ENCODE measurements around the gene TBC1D22A. TPM values are rescaled to one million over a fixed set of nuclear protein-coding genes. Genes with fewer than 3 reads are reported as not detected.

The TBC1D22A gene
- polyA plus RNA-seq, 1 experiment, result 24.2 TPM

GRCh38 chr22:47158457-47158856 is 396.0 kb downstream of the TBC1D22A start:
- Histone ChIP-seq H3K4me3 (ENCODE audit: low read depth, low read length) (no peak overlapping the region), H3K27me3 (ENCODE audit: control insufficient read depth, insufficient read depth, low read length) (no peaks in the 10 kb centered on the region), H3K36me3 (ENCODE audit: control insufficient read depth, insufficient read depth, low read length) (peaks cover 2% of the 10 kb centered on the region; the same call in 1 of the 2 replicates)
- no peak for TF ChIP-seq CTCF (IDR thresholded peaks at IDR 0.05; ENCODE audit: insufficient read depth, low read depth, low read length)
- ChIA-PET CTCF (no interaction called here), POLR2A (no interaction called here)
- no peak for DNase-seq (ENCODE audit: low read depth)

- no peak for TF ChIP-seq CTCF (IDR thresholded peaks at IDR 0.05; ENCODE audit: insufficient read depth, low read depth, low read length)
- CTCF ChIA-PET, result no interaction called here
- DNase-seq (ENCODE audit: low read depth), result no peak
- H3K36me3 ChIP-seq (ENCODE audit: control insufficient read depth, insufficient read depth, low read length), result peaks cover 2% of the 10 kb centered on the region; the same call in 1 of the 2 replicates
- POLR2A ChIA-PET, result no interaction called here
- no peaks in the 10 kb centered on the region for H3K27me3 ChIP-seq (ENCODE audit: control insufficient read depth, insufficient read depth, low read length)
- no peak overlapping the region for H3K4me3 ChIP-seq (ENCODE audit: low read depth, low read length)
Observed at GRCh38 chr22:47159592-47159991, 397.1 kb downstream of the TBC1D22A start.

GRCh38 chr22:47160141-47160541 is 397.7 kb downstream of the TBC1D22A start:
- Histone ChIP-seq H3K4me3 (ENCODE audit: low read depth, low read length) (no peak overlapping the region), H3K27me3 (ENCODE audit: control insufficient read depth, insufficient read depth, low read length) (no peaks in the 10 kb centered on the region), H3K36me3 (ENCODE audit: control insufficient read depth, insufficient read depth, low read length) (peaks cover 2% of the 10 kb centered on the region; the same call in 1 of the 2 replicates)
- TF ChIP-seq CTCF (IDR thresholded peaks at IDR 0.05; ENCODE audit: insufficient read depth, low read depth, low read length), result no peak
- POLR2A ChIA-PET, result no interaction called here
- DNase-seq (ENCODE audit: low read depth), result no peak
- CTCF ChIA-PET, result no interaction called here

DNA sequence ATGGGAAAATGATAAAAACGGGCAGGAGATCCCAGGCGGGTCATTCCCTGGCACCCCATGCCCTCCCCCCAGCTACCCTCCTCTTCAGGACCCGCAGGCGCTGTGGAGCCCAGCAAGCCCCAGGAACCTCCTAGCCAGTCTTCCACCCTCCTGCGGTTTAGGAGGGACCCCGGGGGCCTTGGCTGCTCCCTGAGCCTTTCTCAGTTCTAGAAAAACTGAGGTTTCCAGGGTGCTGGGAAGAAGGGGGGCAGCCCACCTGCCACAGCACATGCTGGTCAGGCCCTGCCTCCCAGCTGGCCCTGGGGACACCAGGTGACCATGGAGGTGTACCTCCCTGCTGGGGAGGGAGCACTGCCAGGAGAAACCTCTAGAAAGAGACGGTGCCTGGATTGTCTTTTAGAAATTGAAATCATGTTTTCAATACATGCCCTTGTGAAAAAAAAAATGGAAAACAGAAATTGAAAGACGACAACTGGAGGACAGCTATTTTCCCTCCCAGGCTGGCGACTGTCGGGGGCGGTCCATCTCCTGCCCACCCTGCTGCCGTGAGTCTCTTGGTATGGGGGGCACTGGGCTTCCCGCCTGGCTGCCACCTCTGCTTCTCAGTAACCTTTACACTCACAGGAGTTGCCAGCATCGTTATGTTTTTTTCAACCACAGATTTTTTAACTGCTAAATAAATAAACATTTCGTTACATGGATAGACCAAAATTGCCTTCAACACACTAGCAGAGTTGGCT is 398.5 kb downstream of the TBC1D22A start:
- CTCF ChIA-PET, result interaction anchor here (0.8 kb wide), 1 partner anchor 12 kb away, joined by 3 read pairs; no protein-coding TSS in a partner anchor
- H3K27me3 ChIP-seq (ENCODE audit: control insufficient read depth, insufficient read depth, low read length), result no peaks in the 10 kb centered on the region
- DNase-seq (ENCODE audit: low read depth), result no peak
- no peak for TF ChIP-seq CTCF (IDR thresholded peaks at IDR 0.05; ENCODE audit: insufficient read depth, low read depth, low read length)
- H3K4me3 ChIP-seq (ENCODE audit: low read depth, low read length), result no peak overlapping the region
- POLR2A ChIA-PET, result no interaction called here
- H3K36me3 ChIP-seq (ENCODE audit: control insufficient read depth, insufficient read depth, low read length), result peaks cover 2% of the 10 kb centered on the region; the same call in 1 of the 2 replicates

- Histone ChIP-seq H3K27me3 (ENCODE audit: control insufficient read depth, insufficient read depth, low read length) (no peaks in the 10 kb centered on the region), H3K36me3 (ENCODE audit: control insufficient read depth, insufficient read depth, low read length) (peaks cover 2% of the 10 kb centered on the region; the same call in 1 of the 2 replicates), H3K4me3 (ENCODE audit: low read depth, low read length) (no peak overlapping the region)
- TF ChIP-seq CTCF (IDR thresholded peaks at IDR 0.05; ENCODE audit: insufficient read depth, low read depth, low read length), result no peak
- POLR2A ChIA-PET, result no interaction called here
- CTCF ChIA-PET, result interaction anchor here (0.8 kb wide), 1 partner anchor 11 kb away, joined by 3 read pairs; no protein-coding TSS in a partner anchor
- DNase-seq (ENCODE audit: low read depth), result no peak
Observed at GRCh38 chr22:47161631-47162030, 399.2 kb downstream of the TBC1D22A start.
